Gastrocnemius medialis (tissue), 4 donors: ENCODE measurements around the gene PIWIL1.

Source experiments
- CTCF ChIP-seq, 5 experiments: fragments of 450-650 bp in 3 of 5; fragments of 200-600 bp in 2 of 5; sonication (generic) in 2 of 5; IDR thresholded peaks in 4 of 5; conservative IDR thresholded peaks in 1 of 5; 1 replicate in 4 of 5; 2 replicates in 1 of 5; pipeline ENCODE4 v1.5.1; 2016 to 2019; ENCODE audit warnings: antibody characterized with exemption in 5 of 5, mild to moderate bottlenecking in 3 of 5, moderate library complexity in 3 of 5
- POLR2A ChIP-seq, 2 donors: fragments of 450-650 bp; IDR thresholded peaks; one replicate each; pipeline ENCODE4 v1.6.1; 2017; ENCODE audit warnings: antibody characterized with exemption in 2 of 2, mild to moderate bottlenecking in 2 of 2, moderate library complexity in 2 of 2

DNA sequence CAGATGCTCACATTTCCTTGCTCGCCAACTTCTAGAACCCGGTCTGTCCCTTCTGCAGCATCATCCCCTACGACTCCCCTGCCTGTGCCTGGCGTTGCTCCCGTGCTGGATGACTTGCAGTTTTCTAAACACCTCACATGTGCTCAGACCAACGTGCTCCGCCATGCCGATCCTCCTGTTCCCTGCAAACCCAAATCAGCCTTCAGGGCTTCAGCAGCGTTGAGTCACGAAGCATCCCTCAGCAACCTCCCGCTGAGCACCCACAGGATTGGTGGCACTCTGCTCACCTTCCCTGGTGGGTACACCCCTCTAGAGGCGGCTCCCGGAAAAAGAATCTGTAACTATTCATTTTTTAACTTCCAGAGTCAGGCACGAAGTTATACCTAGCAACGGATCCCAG lies 2.8 kb upstream of the PIWIL1 start:
- TF ChIP-seq CTCF (IDR thresholded peaks at IDR 0.05 in 4 of 5, conservative IDR thresholded peaks at IDR 0.05 in 1 of 5) (no peak), POLR2A (IDR thresholded peaks at IDR 0.05) (no peak)
